GM12874 (cell line): ENCODE data around the gene SFPQ.

Experiments
- CTCF ChIP-seq: IDR thresholded peaks from 2 replicates; pipeline ENCODE4 v1.5.1; 2011; ENCODE audit warnings: low read depth, mild to moderate bottlenecking, control low read depth, low read length, moderate library complexity; ENCODE audit not compliant: insufficient read depth

Gene SFPQ

DNA sequence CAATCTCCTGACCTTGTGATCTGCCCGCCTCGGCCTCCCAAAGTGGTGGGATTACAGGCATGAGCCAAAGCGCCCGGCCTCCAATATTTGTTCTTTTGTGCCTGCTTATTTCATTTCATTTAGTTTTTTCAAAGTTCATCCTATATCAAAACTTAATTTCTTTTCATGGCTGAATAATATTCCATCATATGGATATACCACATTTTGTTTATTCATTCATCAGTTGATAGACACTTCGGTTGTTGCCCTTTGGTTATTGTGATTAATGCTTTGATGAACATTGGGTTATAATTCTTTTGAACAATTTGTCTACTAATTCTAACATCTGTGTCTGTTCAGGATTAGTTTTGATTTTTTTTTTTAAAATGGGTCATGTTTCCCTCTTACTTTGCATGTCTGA lies 41.7 kb downstream of the SFPQ start:
- no peak for TF ChIP-seq CTCF

- no peak for TF ChIP-seq CTCF
Measured at GRCh38 chr1:35143737-35144508, 49.0 kb downstream of the SFPQ start.

GRCh38 chr1:35136780-35137179 lies 56.2 kb downstream of the SFPQ start:
- TF ChIP-seq CTCF, result no peak
